Embryonic facial prominence (tissue), 1 donor: ENCODE measurements around the gene ZNF837.
"Not testable (repeated sequence)": the region's sequence is repeated elsewhere in the genome, so short reads cannot be mapped to it uniquely, and the experiment has no call there.

Experiments
- DNase-seq: peaks from one replicate; pipeline ENCODE4 v3.0.0-alpha.2; 2016; ENCODE audit errors: extremely low spot score

Gene ZNF837

GRCh38 chr19:58351558-58351878 lies 29.3 kb downstream of the ZNF837 start:
- DNase-seq = no peak

GRCh38 chr19:58350871-58351557 lies 29.8 kb downstream of the ZNF837 start:
- DNase-seq = no peak

GRCh38 chr19:58350001-58350861 lies 30.6 kb downstream of the ZNF837 start:
- no peak for DNase-seq

- no peak for DNase-seq
Observed at GRCh38 chr19:58349590-58349989, 31.2 kb downstream of the ZNF837 start.

GRCh38 chr19:58348080-58348479 lies 32.8 kb downstream of the ZNF837 start:
- DNase-seq = not testable (repeated sequence)

GRCh38 chr19:58346961-58347929 lies 33.6 kb downstream of the ZNF837 start:
- no peak for DNase-seq

- DNase-seq = no peak
Observed at GRCh38 chr19:58345558-58345957, 35.3 kb downstream of the ZNF837 start.

GRCh38 chr19:58338825-58339558 lies 41.8 kb downstream of the ZNF837 start:
- DNase-seq = no peak

- DNase-seq = no peak
Observed at GRCh38 chr19:58338336-58338735, 42.5 kb downstream of the ZNF837 start.

- no peak for DNase-seq
Observed at GRCh38 chr19:58336820-58337219, 44.0 kb downstream of the ZNF837 start.

GRCh38 chr19:58336216-58336615 lies 44.6 kb downstream of the ZNF837 start:
- DNase-seq = no peak

GRCh38 chr19:58335630-58336029 lies 45.2 kb downstream of the ZNF837 start:
- DNase-seq = no peak

- DNase-seq = no peak
Observed at GRCh38 chr19:58334691-58335249, 46.1 kb downstream of the ZNF837 start.

GRCh38 chr19:58332697-58333096 lies 48.1 kb downstream of the ZNF837 start:
- no peak for DNase-seq

- no peak for DNase-seq
Observed at GRCh38 chr19:58330458-58330857, 50.4 kb downstream of the ZNF837 start.

GRCh38 chr19:58328999-58329398 lies 51.8 kb downstream of the ZNF837 start:
- DNase-seq = no peak

GRCh38 chr19:58326914-58327726 lies 53.7 kb downstream of the ZNF837 start, which contains the start of gene ZSCAN22:
Gene ZSCAN22 (plus strand): TSS chr19:58326994. CDS start chr19:58334803, 7,809 bp downstream.
- peak; percentile 77 for DNase-seq

GRCh38 chr19:58326501-58326913 lies 54.3 kb downstream of the ZNF837 start:
- DNase-seq = no peak

- no peak for DNase-seq
Observed at GRCh38 chr19:58325311-58326022, 55.4 kb downstream of the ZNF837 start.
